Tibial nerve (tissue), 4 donors: ENCODE results near the gene IL9R.

Source experiments
- CTCF ChIP-seq, 5 experiments: fragments of 200-600 bp in 3 of 5; fragments of 450-650 bp in 2 of 5; sonication (generic) in 3 of 5; IDR thresholded peaks; one replicate each; pipeline ENCODE4 v1.5.1; 2016 to 2019; ENCODE audit warnings: antibody characterized with exemption in 5 of 5, mild to moderate bottlenecking in 3 of 5, moderate library complexity in 2 of 5
- EP300 ChIP-seq, 2 donors: sonication (generic); formaldehyde crosslinking; IDR thresholded peaks; one replicate each; pipeline ENCODE4 v1.6.1; 2017; ENCODE audit warnings: antibody characterized with exemption in 2 of 2, mild to moderate bottlenecking in 1 of 2
- POLR2A ChIP-seq, 2 donors: fragments of 450-650 bp; IDR thresholded peaks; one replicate each; pipeline ENCODE4 v1.6.1; 2017; ENCODE audit warnings: antibody characterized with exemption in 2 of 2, mild to moderate bottlenecking in 2 of 2, moderate library complexity in 2 of 2

GRCh38 chrX:155956649-155957048 is 40.8 kb upstream of the IL9R start:
- TF ChIP-seq POLR2A (IDR thresholded peaks at IDR 0.05) (no peak), CTCF (IDR thresholded peaks at IDR 0.05) (no peak), EP300 (IDR thresholded peaks at IDR 0.05) (no peak)
